ENCODE results near the gene PCDH1. TPM values are rescaled to one million over a fixed set of nuclear protein-coding genes. Genes with fewer than 3 reads are reported as not detected.

Gene PCDH1
- total RNA-seq, 4 donors from 2014 or later = 9.5 to 96.8 (median 19.6) TPM

GRCh38 chr5:141916522-141916921, 38.3 kb upstream of the PCDH1 start:
- TF ChIP-seq CTCF (IDR thresholded peaks at IDR 0.05; ENCODE audit: low read depth) = no peak

GRCh38 chr5:141915881-141916336, 37.7 kb upstream of the PCDH1 start:
- no peak for TF ChIP-seq CTCF (IDR thresholded peaks at IDR 0.05; ENCODE audit: low read depth)

GRCh38 chr5:141914797-141915196, 36.6 kb upstream of the PCDH1 start:
- no peak for TF ChIP-seq CTCF (IDR thresholded peaks at IDR 0.05; ENCODE audit: low read depth)

- no peak for TF ChIP-seq CTCF (IDR thresholded peaks at IDR 0.05; ENCODE audit: low read depth)
Observed at GRCh38 chr5:141914199-141914743, 36.1 kb upstream of the PCDH1 start.

- TF ChIP-seq CTCF (IDR thresholded peaks at IDR 0.05; ENCODE audit: low read depth) = no peak
Observed at GRCh38 chr5:141913560-141914198, 35.5 kb upstream of the PCDH1 start.

- no peak for TF ChIP-seq CTCF (IDR thresholded peaks at IDR 0.05; ENCODE audit: low read depth)
Observed at GRCh38 chr5:141910271-141910673, 32.1 kb upstream of the PCDH1 start.

GRCh38 chr5:141909212-141909611, 31.0 kb upstream of the PCDH1 start:
- no peak for TF ChIP-seq CTCF (IDR thresholded peaks at IDR 0.05; ENCODE audit: low read depth)
